Upper lobe of right lung (tissue), 1 donor: ENCODE results near the gene TUB. TPM values are rescaled to one million over a fixed set of nuclear protein-coding genes. Genes with fewer than 3 reads are reported as not detected.
A peak's percentile ranks its signal among the peaks of the same experiment; 100 is the strongest.

Experiments
- ATAC-seq: fragments of 200-7000 bp; cut with Tn5 transposase; one replicate; pipeline ENCODE4 v1.9.1; 2020; ENCODE audit warnings: mild to moderate bottlenecking, moderate library complexity
- DNase-seq: peaks from one replicate; pipeline ENCODE4 v3.0.0-alpha.2; 2020
- H3K27ac ChIP-seq: fragments of 200-600 bp; one replicate; pipeline ENCODE4 v1.8.0; 2022
- H3K27me3 ChIP-seq: fragments of 200-600 bp; one replicate; pipeline ENCODE4 v1.8.0; 2022; ENCODE audit warnings: mild to moderate bottlenecking
- H3K36me3 ChIP-seq: fragments of 200-600 bp; one replicate; pipeline ENCODE4 v1.8.0; 2022
- H3K4me1 ChIP-seq: fragments of 200-600 bp; one replicate; pipeline ENCODE4 v1.8.0; 2022
- H3K4me3 ChIP-seq: fragments of 200-600 bp; one replicate; pipeline ENCODE4 v1.8.0; 2022; ENCODE audit warnings: mild to moderate bottlenecking
- H3K9me3 ChIP-seq: fragments of 200-600 bp; one replicate; pipeline ENCODE4 v1.8.0; 2022
- intact Hi-C: fragments of 100-400 bp; cut with DNase I; formaldehyde crosslinking; loops from one replicate; pipeline ENCODE4 v1.11.0; 2022
- long read RNA-seq: library from polyadenylated mRNA; unstranded; transcript quantifications from one replicate; pipeline ENCODE4 v2.0.0, GENCODE V29; 2021
- total RNA-seq: library from RNA; stranded (reverse); fragmentation: NEBNext Ultra II Directional; extraction: Animal tissue kit (Norgen Biotek cat#: 25700); gene quantifications from one replicate; pipeline ENCODE4 v1.2.1, GENCODE V29; 2021
- TF ChIP-seq, protein P1 (sequence below): fragments of 200-600 bp; IDR thresholded peaks from one replicate; pipeline ENCODE4 v1.8.0; 2022; ENCODE audit warnings: antibody characterized with exemption
- donor health status: DM: no; HTN: yes; CAD: no; lungs with severe emphysema.

Gene TUB, protein sequence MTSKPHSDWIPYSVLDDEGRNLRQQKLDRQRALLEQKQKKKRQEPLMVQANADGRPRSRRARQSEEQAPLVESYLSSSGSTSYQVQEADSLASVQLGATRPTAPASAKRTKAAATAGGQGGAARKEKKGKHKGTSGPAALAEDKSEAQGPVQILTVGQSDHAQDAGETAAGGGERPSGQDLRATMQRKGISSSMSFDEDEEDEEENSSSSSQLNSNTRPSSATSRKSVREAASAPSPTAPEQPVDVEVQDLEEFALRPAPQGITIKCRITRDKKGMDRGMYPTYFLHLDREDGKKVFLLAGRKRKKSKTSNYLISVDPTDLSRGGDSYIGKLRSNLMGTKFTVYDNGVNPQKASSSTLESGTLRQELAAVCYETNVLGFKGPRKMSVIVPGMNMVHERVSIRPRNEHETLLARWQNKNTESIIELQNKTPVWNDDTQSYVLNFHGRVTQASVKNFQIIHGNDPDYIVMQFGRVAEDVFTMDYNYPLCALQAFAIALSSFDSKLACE
- 3.6 TPM for total RNA-seq
- long read RNA-seq, partial matches to known transcripts, result 0 of 1 reads
- long read RNA-seq, other reads (novel, unspliced or antisense), result 1 of 1 reads

DNA sequence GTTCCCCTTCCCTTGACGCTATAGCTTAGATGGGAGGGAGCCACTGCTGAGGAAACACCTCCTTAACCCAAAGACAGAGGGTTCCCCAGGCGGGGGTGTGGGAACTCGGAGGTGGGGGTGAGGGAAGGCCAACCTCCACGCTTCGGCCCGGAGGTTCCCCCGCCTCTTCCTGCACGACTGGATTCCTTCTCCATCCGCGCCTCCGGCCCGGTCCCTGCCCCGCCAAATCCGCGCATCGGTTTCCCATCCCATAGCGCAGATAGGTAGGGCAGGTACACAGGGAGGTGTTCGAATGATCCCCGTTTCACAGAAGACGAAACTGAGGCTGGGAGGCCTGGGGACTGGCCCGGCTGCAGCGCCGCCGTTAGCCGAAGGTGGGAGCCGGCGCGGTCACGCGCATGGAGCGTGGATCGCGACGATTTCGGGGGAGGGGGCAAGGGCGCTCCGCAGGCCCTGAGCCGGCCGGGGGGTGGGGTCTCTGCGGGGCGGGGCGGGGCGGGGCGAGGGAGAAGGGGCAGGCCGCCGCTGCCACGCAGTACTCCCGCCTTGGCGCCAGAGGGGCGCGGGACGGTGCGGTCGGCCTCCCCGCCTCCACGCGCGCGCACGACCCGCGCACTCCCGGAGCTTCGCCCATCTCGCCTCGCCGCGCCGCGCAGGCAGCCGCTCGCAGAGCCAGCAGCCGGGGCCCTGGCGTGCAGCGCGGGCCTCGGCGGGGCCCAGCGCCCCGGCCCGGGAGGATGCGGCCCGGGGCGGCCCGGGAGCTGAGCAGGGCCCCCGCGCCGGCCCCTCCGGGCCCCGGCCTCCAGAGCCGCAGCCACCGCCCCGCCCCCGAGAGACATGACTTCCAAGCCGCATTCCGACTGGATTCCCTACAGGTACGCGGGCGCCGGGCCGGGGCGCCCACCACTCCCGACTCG, at the start of gene TUB:
TSS of gene TUB (plus strand) at position 538 of the 917 bp plus-strand sequence. CDS start at position 838, 300 bp downstream.
- no peak for DNase-seq
- Histone ChIP-seq H3K27me3 (peaks cover 10% of the 10 kb centered on the region), H3K36me3 (no peaks in the 10 kb centered on the region), H3K9me3 (no peaks in the 10 kb centered on the region), H3K27ac (no peak within 1 kb of the TSS), H3K4me1 (peaks cover 5% of the 10 kb centered on the region), H3K4me3 (peak within 1 kb of the TSS; percentile 54)
- peak; percentile 48 for ATAC-seq
- TF ChIP-seq, protein P1, sequence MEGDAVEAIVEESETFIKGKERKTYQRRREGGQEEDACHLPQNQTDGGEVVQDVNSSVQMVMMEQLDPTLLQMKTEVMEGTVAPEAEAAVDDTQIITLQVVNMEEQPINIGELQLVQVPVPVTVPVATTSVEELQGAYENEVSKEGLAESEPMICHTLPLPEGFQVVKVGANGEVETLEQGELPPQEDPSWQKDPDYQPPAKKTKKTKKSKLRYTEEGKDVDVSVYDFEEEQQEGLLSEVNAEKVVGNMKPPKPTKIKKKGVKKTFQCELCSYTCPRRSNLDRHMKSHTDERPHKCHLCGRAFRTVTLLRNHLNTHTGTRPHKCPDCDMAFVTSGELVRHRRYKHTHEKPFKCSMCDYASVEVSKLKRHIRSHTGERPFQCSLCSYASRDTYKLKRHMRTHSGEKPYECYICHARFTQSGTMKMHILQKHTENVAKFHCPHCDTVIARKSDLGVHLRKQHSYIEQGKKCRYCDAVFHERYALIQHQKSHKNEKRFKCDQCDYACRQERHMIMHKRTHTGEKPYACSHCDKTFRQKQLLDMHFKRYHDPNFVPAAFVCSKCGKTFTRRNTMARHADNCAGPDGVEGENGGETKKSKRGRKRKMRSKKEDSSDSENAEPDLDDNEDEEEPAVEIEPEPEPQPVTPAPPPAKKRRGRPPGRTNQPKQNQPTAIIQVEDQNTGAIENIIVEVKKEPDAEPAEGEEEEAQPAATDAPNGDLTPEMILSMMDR, result no peak
- intact Hi-C loops, result no loop called here

DNA sequence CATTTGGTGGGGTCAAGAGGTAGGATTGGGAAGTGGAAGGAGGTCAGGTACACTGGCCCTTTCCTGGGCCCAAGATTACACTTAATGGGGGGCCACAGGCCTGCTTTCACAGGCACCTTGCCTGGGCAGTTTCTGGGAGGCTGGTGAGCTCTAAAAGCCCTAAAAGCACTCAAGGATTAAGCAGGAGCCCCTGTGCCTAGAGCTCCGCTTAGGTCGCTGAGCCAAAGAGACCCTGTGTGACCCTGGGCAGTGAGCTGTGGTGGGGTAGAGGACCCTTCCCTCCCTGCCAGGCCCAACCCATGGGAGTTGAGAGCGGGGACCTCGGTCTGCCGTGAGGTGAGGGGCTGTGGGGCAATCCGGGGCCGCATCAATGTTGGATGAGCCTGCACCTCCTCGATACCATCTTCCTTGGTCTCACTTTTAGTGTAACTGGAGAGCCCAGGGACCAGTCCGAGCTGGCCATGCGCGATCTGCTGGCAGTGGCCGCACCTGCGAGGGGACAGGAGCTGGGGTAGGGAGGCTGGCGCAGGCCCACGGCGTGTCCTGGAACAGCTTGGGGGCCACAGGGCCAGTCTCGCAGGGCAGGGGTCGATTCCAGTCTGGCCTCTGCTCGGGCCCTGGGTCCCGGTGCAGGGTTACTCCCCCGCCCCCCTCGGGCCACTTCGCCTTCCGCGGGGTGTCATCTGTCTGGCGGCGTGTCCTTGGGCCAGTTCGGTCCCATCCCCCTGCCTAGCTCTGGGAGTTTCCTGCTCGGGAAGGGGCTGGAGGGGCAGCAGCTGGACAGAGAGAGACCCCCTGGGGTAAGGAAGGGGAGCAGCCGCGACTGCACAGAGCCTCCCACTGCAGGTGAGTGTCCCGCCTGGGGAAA, 49.5 kb upstream of the TUB start:
- no peak for DNase-seq
- Histone ChIP-seq H3K4me1 (no peaks in the 10 kb centered on the region), H3K36me3 (no peaks in the 10 kb centered on the region), H3K27ac (no peak overlapping the region), H3K4me3 (no peak overlapping the region), H3K27me3 (no peaks in the 10 kb centered on the region), H3K9me3 (no peaks in the 10 kb centered on the region)
- no peak for ATAC-seq
- TF ChIP-seq, protein P1, result no peak
- intact Hi-C loops, result loop anchor here (10.0 kb wide), 1 partner anchor 63 kb away; no protein-coding TSS in a partner anchor

DNA sequence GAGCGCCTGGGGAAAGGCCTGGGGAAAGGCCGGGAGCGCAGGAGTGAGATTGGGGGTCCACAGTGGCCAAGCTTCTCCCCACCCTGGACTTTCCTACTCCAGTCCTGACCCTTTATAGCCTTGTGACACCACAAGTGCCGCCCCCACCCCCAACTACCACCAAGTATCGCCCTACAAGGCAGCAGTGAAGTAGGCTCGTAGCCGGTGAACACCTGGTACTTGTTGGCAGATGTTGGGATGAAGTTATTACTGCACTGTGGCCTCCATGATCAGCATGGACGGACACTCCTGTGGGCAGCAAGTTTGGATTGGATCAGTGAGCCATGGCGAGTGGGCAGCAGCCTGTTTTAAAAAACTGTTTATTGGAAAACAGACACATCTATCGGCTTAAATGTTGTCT, 48.9 kb upstream of the TUB start:
- no peaks in the 10 kb centered on the region for H3K9me3 ChIP-seq
- H3K4me3 ChIP-seq, result no peak overlapping the region
- H3K36me3 ChIP-seq, result no peaks in the 10 kb centered on the region
- DNase-seq (no peak), ATAC-seq (no peak)
- H3K27me3 ChIP-seq, result no peaks in the 10 kb centered on the region
- H3K27ac ChIP-seq, result no peak overlapping the region
- intact Hi-C loops, result loop anchor here (10.0 kb wide), 1 partner anchor 63 kb away; no protein-coding TSS in a partner anchor
- no peaks in the 10 kb centered on the region for H3K4me1 ChIP-seq
- TF ChIP-seq, protein P1, result no peak

DNA sequence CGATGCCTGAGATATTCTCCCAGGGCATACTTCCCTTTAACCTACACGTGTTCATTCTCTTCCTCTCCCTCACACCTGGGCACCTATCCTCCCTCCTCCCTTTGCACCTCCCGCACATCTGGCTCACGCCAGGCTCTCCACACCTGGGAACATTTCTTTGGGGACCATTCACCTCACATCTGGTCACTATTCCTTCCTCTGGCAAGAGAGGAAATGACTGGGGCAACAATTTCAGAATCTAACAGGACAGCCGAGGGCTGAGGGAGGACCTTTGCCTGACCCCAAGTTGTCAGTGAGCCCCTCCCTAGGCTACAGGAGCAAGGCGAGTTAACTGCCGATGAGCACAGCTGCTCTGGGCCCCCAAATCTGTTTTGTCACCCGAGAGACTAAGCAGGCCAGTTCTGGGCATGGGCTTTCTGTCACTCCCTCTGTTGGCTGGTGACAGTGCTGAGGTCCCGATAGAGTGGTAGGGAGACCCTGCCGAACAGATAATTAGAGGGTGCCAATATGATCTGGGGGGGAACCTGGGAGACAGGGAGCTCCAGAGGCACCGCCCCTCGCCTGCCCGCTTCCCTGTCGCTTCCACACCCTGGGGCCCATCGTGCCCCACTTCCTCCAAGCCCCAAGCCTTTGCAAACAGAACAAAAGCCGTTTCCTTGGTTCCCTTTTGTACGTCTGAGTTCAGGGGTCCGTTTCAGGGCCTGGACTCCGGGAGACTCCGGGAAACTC, 48.3 kb upstream of the TUB start:
- no peak overlapping the region for H3K27ac ChIP-seq
- no peaks in the 10 kb centered on the region for H3K27me3 ChIP-seq
- ATAC-seq (no peak), DNase-seq (no peak)
- no peak overlapping the region for H3K4me3 ChIP-seq
- H3K9me3 ChIP-seq, result no peaks in the 10 kb centered on the region
- no peaks in the 10 kb centered on the region for H3K4me1 ChIP-seq
- TF ChIP-seq, protein P1, result no peak
- intact Hi-C loops, result loop anchor here (10.0 kb wide), 1 partner anchor 62 kb away; no protein-coding TSS in a partner anchor
- no peaks in the 10 kb centered on the region for H3K36me3 ChIP-seq
